Measurements from ENCODE around the gene SIGMAR1.
A peak's percentile ranks its signal among the peaks of the same experiment; 100 is the strongest.
"Not testable (repeated sequence)": the region's sequence is repeated elsewhere in the genome, so short reads cannot be mapped to it uniquely, and the experiment has no call there.

SIGMAR1 gene

GRCh38 chr9:34654323-34655051 lies 16.9 kb upstream of the SIGMAR1 start:
- DNase-seq (ENCODE audit: low read depth), result peak; percentile 84

GRCh38 chr9:34653151-34654072 lies 15.8 kb upstream of the SIGMAR1 start:
- DNase-seq (ENCODE audit: low read depth), result peak; percentile 74

- peak; percentile 31 for DNase-seq (ENCODE audit: low read depth)
Measured at GRCh38 chr9:34652602-34653000, 15.0 kb upstream of the SIGMAR1 start.

- DNase-seq (ENCODE audit: low read depth), result peak; percentile 93
Measured at GRCh38 chr9:34651876-34652601, 14.5 kb upstream of the SIGMAR1 start, which contains the start of gene IL11RA. TSS of gene IL11RA (plus strand) at chr9:34652185. CDS start at chr9:34655218, 3,033 bp downstream.

DNA sequence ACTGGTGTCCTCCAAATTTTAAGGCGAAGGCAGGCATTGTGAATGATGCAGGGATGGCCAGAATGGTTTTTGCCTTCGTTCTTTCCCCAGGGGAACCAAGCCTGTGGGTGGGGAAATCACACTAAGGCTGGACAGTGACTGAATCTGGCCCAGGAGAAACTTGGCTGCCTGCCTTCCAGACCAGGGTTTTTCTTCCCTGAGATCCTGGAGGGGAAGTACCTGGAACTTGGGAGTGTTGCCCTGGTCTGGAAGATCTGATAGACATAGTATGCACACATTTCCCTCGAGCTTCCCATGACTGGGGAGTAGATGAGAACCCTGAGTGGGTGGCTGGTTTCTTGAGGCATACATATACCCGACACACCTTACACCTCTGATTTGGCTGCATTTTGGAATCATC lies 13.7 kb upstream of the SIGMAR1 start:
- peak; percentile 39 for DNase-seq (ENCODE audit: low read depth)

DNA sequence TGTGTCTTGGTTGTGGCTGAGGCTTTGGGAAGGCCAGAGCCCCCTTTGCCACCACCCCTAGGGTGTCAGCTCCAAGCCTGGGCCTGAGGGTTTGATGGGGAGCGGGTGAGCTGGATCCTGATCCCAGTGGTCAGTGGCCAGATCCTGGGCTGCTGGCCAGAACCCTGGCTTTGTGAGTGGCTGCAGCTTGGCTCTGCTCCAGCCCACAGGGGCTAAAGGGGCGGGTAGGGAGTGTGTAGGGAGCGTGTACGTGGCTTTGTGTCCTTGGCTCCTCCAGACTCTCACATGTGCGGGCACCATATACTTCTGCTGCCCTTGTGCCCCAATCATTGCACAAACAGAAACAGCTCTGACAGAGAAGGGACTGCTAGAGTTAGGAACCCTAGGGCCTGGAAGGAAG lies 13.2 kb upstream of the SIGMAR1 start:
- no peak for DNase-seq (ENCODE audit: low read depth)

DNA sequence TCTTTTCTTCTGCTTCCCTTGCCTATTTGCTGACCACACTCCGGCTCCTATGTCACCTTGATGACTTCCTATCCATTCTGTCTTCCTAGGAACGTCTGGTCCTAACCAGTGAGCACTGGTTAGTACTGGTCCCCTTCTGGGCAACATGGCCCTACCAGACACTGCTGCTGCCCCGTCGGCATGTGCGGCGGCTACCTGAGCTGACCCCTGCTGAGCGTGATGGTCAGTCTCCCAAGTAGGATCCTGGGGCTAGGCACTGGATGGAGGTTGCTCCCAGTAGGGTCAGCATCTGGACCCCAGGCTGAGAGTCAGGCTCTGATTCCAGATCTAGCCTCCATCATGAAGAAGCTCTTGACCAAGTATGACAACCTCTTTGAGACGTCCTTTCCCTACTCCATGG lies 11.1 kb upstream of the SIGMAR1 start:
- no peak for DNase-seq (ENCODE audit: low read depth)

DNA sequence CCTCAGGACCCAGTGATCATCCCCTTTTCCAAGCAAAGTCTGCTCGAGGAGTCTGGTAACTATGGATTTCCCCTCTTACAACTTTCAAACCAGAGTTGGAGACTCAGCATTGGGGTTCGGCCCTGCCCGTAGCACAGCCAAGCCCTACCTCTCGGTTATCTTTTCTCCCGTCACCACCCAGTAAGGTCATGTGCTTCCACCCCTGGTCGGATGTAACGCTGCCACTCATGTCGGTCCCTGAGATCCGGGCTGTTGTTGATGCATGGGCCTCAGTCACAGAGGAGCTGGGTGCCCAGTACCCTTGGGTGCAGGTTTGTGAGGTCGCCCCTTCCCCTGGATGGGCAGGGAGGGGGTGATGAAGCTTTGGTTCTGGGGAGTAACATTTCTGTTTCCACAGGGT lies 10.1 kb upstream of the SIGMAR1 start:
- DNase-seq (ENCODE audit: low read depth), result no peak

DNA sequence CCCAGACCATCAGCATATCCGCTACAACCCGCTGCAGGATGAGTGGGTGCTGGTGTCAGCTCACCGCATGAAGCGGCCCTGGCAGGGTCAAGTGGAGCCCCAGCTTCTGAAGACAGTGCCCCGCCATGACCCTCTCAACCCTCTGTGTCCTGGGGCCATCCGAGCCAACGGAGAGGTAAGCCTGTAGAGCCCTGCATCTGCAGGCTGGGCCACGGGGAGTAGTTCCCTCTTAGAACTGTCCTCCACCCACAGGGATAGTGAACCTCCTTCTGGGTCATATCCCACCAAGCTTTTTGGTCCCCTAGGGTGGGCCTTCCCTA lies 9.5 kb upstream of the SIGMAR1 start:
- no peak for DNase-seq (ENCODE audit: low read depth)

GRCh38 chr9:34646211-34647083 lies 8.9 kb upstream of the SIGMAR1 start, which contains the start of gene GALT:
TSS of gene GALT (plus strand) at chr9:34646675. CDS start at chr9:34646705, 30 bp downstream.
- DNase-seq (ENCODE audit: low read depth), result peak; percentile 86

DNA sequence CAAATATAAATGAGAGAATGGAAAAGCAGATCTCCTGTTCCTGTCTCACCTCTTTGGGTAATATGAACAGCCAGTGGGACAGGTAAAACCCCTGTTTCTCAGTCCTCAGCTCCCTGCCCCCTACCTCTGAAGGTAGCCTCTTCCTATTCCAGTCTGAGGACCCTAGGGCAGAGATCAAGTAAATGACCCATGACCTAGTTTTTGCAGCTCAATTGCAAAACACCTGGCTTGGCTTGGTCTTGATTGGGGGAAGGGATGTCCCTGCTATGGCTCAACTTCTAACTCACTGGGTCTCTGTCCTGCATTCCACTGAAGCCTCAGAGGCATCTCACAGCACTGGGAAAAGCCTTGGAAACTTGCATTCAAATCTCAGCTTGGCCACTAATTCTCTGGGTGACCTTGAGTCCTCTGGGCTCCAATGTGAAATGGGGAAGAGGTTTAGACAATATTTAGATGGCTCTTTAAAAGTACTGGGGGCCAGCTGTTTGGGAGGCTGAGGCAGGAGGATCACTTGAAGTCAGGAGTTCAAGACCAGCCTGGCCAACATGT lies 7.3 kb upstream of the SIGMAR1 start:
- DNase-seq (ENCODE audit: low read depth), result no peak

GRCh38 chr9:34642679-34643078 lies 5.1 kb upstream of the SIGMAR1 start:
- DNase-seq (ENCODE audit: low read depth), result peak; percentile 35

- DNase-seq (ENCODE audit: low read depth), result not testable (repeated sequence)
Measured at GRCh38 chr9:34639322-34639721, 1.7 kb upstream of the SIGMAR1 start.

DNA sequence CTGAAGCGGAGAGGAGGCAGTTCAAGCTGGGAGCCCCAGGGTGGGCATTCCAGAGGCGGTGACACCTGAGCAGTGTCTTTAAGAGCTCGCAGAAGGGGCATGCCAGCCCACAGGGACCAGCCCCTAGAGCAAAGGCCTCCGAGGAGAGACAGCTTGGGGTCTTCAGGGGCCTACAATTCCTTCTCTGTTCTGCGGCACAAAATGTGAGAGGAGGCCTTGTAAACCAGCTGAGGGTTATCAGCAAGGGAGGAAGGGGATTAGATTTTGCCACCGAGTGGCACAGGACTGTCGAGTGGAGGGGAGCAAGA lies 505 bp upstream of the SIGMAR1 start:
- DNase-seq (ENCODE audit: low read depth), result no peak

DNA sequence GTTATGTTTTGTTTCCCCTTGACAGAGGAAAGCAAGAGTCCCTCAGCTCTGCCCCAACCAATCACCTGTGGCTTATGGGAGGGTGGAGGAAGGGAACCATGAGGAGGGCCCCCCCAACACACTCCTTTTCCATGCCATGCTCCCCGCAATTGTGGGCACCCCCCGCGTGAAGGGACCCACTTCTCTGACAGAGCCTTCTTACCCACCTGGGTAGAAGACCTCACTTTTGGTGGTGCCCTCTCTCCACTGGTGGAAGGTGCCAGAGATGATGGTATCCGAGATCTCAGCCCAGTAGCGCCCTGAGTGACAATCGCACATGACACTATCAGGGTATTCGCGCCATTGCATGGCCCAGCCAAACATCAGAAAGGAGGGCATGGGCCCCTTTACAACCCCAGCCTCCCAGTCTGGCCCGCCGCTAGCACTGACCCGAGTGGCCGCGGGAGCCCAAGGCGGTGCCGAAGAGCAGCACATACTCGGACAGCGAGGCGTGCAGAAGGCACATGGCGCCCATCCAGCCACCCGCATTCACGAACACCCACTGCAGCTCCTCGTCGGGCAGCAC lies 714 bp downstream of the SIGMAR1 start:
- DNase-seq (ENCODE audit: low read depth), result peak; percentile 59

DNA sequence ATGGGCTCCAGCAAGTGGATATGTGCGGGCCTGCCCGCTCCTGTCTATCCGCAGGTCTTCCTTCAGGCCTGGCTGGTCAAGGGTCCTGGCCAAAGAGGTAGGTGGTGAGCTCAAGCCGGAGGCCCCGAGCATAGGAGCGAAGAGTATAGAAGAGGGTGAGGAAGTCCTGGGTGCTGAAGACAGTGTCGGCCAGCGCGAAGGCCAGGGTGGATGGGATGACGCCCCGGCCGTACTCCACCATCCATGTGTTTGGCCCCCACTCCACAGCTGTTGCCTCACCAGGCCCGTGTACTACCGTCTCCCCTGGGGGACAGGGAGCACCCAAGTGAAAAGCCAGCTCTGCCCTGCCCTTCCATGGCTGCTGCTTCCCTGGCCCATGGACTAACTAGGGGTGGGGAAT lies 2.0 kb downstream of the SIGMAR1 start:
- DNase-seq (ENCODE audit: low read depth), result no peak

- DNase-seq (ENCODE audit: low read depth), result no peak
Measured at GRCh38 chr9:34634551-34635248, 2.9 kb downstream of the SIGMAR1 start.

DNA sequence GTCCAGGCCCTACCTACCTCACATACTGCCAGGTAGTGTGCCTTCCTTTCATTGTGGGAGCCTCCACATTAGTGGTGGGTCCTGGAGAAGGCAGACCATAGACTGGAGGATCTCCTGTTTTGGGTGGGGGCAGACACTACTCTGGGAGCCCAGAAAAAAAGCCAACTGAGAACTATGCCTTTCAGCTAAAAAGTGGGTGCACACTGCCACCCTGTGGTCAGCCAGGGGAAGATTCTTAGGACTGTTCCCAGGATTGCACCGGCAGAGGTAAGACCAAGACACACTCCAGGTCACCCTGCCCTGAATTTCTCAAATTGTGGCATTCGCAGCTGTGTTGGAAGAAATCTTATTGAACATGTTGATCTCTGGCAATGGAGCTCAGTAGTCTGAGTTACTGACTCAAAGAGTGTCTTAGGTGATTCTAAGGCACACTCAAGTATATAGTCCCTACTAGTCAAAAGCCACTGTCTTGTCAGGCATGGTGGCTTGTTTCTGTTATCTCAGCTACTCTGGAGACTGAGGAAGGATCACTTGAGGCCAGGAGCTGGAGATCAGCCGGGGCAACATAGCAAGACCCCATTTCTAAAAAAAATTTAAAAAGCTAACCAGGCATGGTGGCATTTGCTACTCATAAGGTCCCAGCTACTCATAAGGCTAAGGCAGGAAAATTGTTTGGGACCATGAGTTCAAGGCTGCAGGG lies 3.6 kb downstream of the SIGMAR1 start:
- DNase-seq (ENCODE audit: low read depth), result peak; percentile 73

DNA sequence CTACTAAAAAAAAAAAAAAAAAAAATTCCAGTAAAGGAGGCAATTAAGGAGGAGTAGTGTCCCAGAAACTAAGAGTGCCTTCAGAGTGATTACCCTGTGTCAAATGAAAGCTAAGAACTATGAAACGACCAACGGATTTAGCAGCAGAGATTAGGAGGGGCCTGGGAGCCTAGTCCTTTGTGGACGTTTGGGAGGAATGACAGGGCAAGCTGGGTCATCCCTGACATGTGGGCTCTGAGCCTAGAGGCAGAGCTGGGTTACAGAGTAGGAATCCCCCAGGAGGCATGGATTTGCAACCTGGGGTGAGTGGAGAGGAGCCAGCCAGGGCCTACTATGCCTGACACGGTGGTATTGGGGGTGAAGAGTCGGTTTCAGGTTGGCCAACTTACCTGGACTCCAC lies 4.4 kb downstream of the SIGMAR1 start:
- no peak for DNase-seq (ENCODE audit: low read depth)

Measured in EH (cell line).